K562 (cell line): ENCODE data around the gene TPK1. TPM values are rescaled to one million over a fixed set of nuclear protein-coding genes. Genes with fewer than 3 reads are reported as not detected.

Experiments
- ATAC-seq: fragments of 200-7000 bp; cut with Tn5 transposase; 3 replicates; pipeline ENCODE4 v1.9.1; 2020; ENCODE audit warnings: moderate library complexity
- BruUV-seq: library from RNA; stranded (reverse); fragments of 400-500 nt; replicated peaks from 2 replicates; lab custom pipeline; 2021; lab: Mats Ljungman, UMichigan
- CTCF ChIA-PET: fragments of 300-600 bp; formaldehyde crosslinking; extraction: SDS; loops from one replicate; lab custom pipeline; 2021; ENCODE audit warnings: low intra/inter-chr PET ratio; lab: Yijun Ruan, JAX
- POLR2A ChIA-PET: fragments of 300-600, 350-650 bp; sonication (Branson Sonifier 250); formaldehyde crosslinking; extraction: SDS; loops from one replicate; lab custom pipeline; 2021; ENCODE audit warnings: antibody characterized with exemption, inconsistent platforms; lab: Yijun Ruan, JAX
- DNase-seq, 4 experiments: peaks; one replicate each; pipeline versions ENCODE4 v3.0.0 to v3.0.0-alpha.2; 2011 to 2018; ENCODE audit warnings: low spot score in 3 of 4, mixed read lengths in 3 of 4; ENCODE audit errors: extremely low read depth in 1 of 4
- FAIRE-seq: peaks from 2 replicates; lab custom pipeline; 2011; peaks lifted over from hg19 to GRCh38; lab: Jason Lieb, UNC
- H2AFZ ChIP-seq: 2 replicates; pipeline ENCODE4 v1.6.0; 2011; ENCODE audit warnings: low read depth, low read length, control low read depth, inconsistent platforms
- H3K27ac ChIP-seq: fragments of 200-600 bp; 3 replicates; pipeline ENCODE4 v1.8.0; 2011; ENCODE audit warnings: low read depth, mild to moderate bottlenecking, control low read depth, inconsistent platforms, low read length, moderate library complexity, mixed read lengths; ENCODE audit errors: extremely low read depth
- H3K27me3 ChIP-seq, 2 experiments: fragments of 300-600 bp in 1 of 2; 2 replicates in 1 of 2; 3 replicates in 1 of 2; pipeline versions ENCODE4 v1.6.0 to v1.8.0; 2011; ENCODE audit warnings: inconsistent platforms in 2 of 2, low read length in 2 of 2, mild to moderate bottlenecking in 1 of 2, mixed read lengths in 1 of 2, moderate library complexity in 1 of 2; ENCODE audit not compliant: control insufficient read depth in 2 of 2, insufficient read depth in 2 of 2
- H3K36me3 ChIP-seq: fragments of 300-600 bp; 3 replicates; pipeline ENCODE4 v1.8.0; 2011; ENCODE audit warnings: mild to moderate bottlenecking, low read length, inconsistent platforms; ENCODE audit not compliant: control insufficient read depth, insufficient read depth
- H3K4me1 ChIP-seq, 2 experiments: fragments of 200-600 bp in 1 of 2; replicated peaks in 1 of 2; 2 replicates in 1 of 2; 3 replicates in 1 of 2; pipeline versions ENCODE4 v1.5.1 to v1.8.0; 2011; ENCODE audit warnings: inconsistent platforms in 2 of 2, low read length in 2 of 2, mild to moderate bottlenecking in 1 of 2, mixed read lengths in 1 of 2, moderate library complexity in 1 of 2; ENCODE audit not compliant: control insufficient read depth in 2 of 2, insufficient read depth in 2 of 2
- H3K4me2 ChIP-seq: 2 replicates; pipeline ENCODE4 v1.6.1; 2011; ENCODE audit warnings: low read length, control low read depth, inconsistent platforms, mixed read lengths; ENCODE audit not compliant: insufficient read depth
- H3K4me3 ChIP-seq: fragments of 200-600 bp; sonication (generic), shearing (Covaris generic); 2 replicates; pipeline ENCODE4 v1.5.1; 2016; ENCODE audit warnings: control low read depth, inconsistent platforms
- H3K79me2 ChIP-seq: fragments of 200-600 bp; 3 replicates; pipeline ENCODE4 v1.8.0; 2011; ENCODE audit warnings: low read length, inconsistent platforms; ENCODE audit not compliant: control insufficient read depth, insufficient read depth
- H3K9ac ChIP-seq, 2 experiments: 2 replicates each; pipeline versions ENCODE4 v1.6.0 to v1.6.1; 2011; ENCODE audit warnings: low read depth in 2 of 2, low read length in 2 of 2, control low read depth in 1 of 2, inconsistent platforms in 1 of 2, mild to moderate bottlenecking in 1 of 2, mixed read lengths in 1 of 2; ENCODE audit not compliant: insufficient read depth in 1 of 2
- H3K9me1 ChIP-seq: one replicate; pipeline ENCODE4 v1.6.0; 2011; ENCODE audit warnings: inconsistent platforms, mild to moderate bottlenecking, low read length, moderate library complexity; ENCODE audit not compliant: control insufficient read depth, insufficient read depth
- H3K9me3 ChIP-seq: replicated peaks from 2 replicates; pipeline ENCODE4 v1.5.1; 2011; ENCODE audit warnings: low read depth, low read length, inconsistent platforms; ENCODE audit not compliant: control insufficient read depth, insufficient read depth
- H4K20me1 ChIP-seq: replicated peaks from 2 replicates; pipeline ENCODE4 v1.6.1; 2011; ENCODE audit warnings: low read length, inconsistent platforms, mixed read lengths; ENCODE audit not compliant: control insufficient read depth, insufficient read depth
- CCAR2 ChIP-seq: fragments of 200-400 bp; formaldehyde crosslinking; IDR thresholded peaks from 2 replicates; pipeline ENCODE4 v1.6.1; 2017; ENCODE audit warnings: mild to moderate bottlenecking, low read depth, low read length
- ELF2 ChIP-seq: fragments of 250-450 bp; sonication (Bioruptor Pico); IDR thresholded peaks from 2 replicates; pipeline ENCODE4 v1.5.0; 2021; ENCODE audit warnings: mild to moderate bottlenecking
- HLTF ChIP-seq: fragments of 450-650 bp; IDR thresholded peaks from 2 replicates; pipeline ENCODE4 v1.6.1; 2016
- HNRNPL ChIP-seq: fragments of 200-400 bp; formaldehyde crosslinking; IDR thresholded peaks from 2 replicates; pipeline ENCODE4 v1.6.1; 2017; ENCODE audit warnings: low read depth, mild to moderate bottlenecking, low read length
- ILK ChIP-seq: fragments of 450-650 bp; IDR thresholded peaks from 2 replicates; pipeline ENCODE4 v1.6.1; 2016; ENCODE audit warnings: missing genetic modification characterization, low read depth, mild to moderate bottlenecking, missing compliant biosample characterization, moderate library complexity, borderline replicate concordance
- NCOA2 ChIP-seq, 2 experiments: fragments of 450-650 bp; IDR thresholded peaks; 2 replicates each; pipeline ENCODE4 v1.6.1; 2018; ENCODE audit warnings: mild to moderate bottlenecking in 2 of 2, moderate library complexity in 1 of 2; ENCODE audit not compliant: partially characterized antibody in 2 of 2
- NUFIP1 ChIP-seq: fragments of 450-650 bp; IDR thresholded peaks from 2 replicates; pipeline ENCODE4 v1.6.1; 2018; ENCODE audit not compliant: partially characterized antibody
- RAD21 ChIP-seq, 2 experiments: fragments of 250-450 bp in 1 of 2; fragments of 450-650 bp in 1 of 2; sonication (Bioruptor Pico) in 1 of 2; formaldehyde crosslinking in 1 of 2; IDR thresholded peaks in 1 of 2; conservative IDR thresholded peaks in 1 of 2; 2 replicates each; pipeline versions ENCODE4 v1.4.0 to v1.8.0; 2020 to 2022; ENCODE audit warnings: mild to moderate bottlenecking in 2 of 2, moderate library complexity in 1 of 2
- RAD51 ChIP-seq: fragments of 450-650 bp; IDR thresholded peaks from 2 replicates; pipeline ENCODE4 v1.7.1; 2016; ENCODE audit warnings: low read depth, mild to moderate bottlenecking, borderline replicate concordance
- RBM34 ChIP-seq: fragments of 200-400 bp; formaldehyde crosslinking; IDR thresholded peaks from 2 replicates; pipeline ENCODE4 v1.6.1; 2018; ENCODE audit warnings: low read length, borderline replicate concordance; ENCODE audit not compliant: insufficient read depth
- RBM39 ChIP-seq: fragments of 200-400 bp; formaldehyde crosslinking; optimal IDR thresholded peaks from 2 replicates; pipeline ENCODE3; 2018; ENCODE audit warnings: low read depth, low read length
- ZNF75A ChIP-seq: fragments of 450-650 bp; formaldehyde crosslinking; IDR thresholded peaks from 2 replicates; pipeline ENCODE4 v1.4.0; 2020; ENCODE audit warnings: mild to moderate bottlenecking
- WGBS: fragments of 100-300 bp; shearing (Covaris generic); methylation state at CpG from one replicate; pipeline ENCODE4 v1.1.6; 2016; ENCODE audit warnings: low coverage, mixed read lengths; ENCODE audit not compliant: insufficient coverage; ENCODE audit errors: missing lambda C conversion rate; 5-methylcytosine and 5-hydroxymethylcytosine counted together
- in situ Hi-C: fragments of 300-500 bp; cut with MboI; formaldehyde crosslinking; loops from 4 replicates; pipeline ENCODE4 v1.15.0; 2018; ENCODE audit warnings: inconsistent platforms, mixed read lengths
- intact Hi-C: fragments of 100-400 bp; cut with micrococcal nuclease; formaldehyde crosslinking; loops from 2 replicates; pipeline ENCODE4 v1.14.2; 2022
- polyA plus RNA-seq, 8 experiments: library from polyadenylated mRNA; depleted of rRNA in 4 of 8; stranded (reverse) in 5 of 8; unstranded in 3 of 8; fragments of >200 nt; fragmentation: Nextera tagmentation in 2 of 8; fragmentation: Illumina TruSeq in 1 of 8; extraction: Ambion mirVana in 2 of 8; extraction: Trizol in 1 of 8; gene quantifications; 2 replicates each; pipeline versions ENCODE4 v1.2.1 to v1.2.3, GENCODE V29; 2011 to 2014; ENCODE audit warnings: inconsistent platforms in 1 of 8, missing spikeins in 1 of 8
- total RNA-seq, 7 experiments: library from RNA; depleted of rRNA in 6 of 7; stranded (reverse); fragments of >200 nt in 6 of 7; fragmentation: Illumina TruSeq in 2 of 7; extraction: Trizol in 2 of 7; gene quantifications; 2 replicates each; pipeline versions ENCODE4 v1.2.1 to v1.2.3, GENCODE V29; 2011 to 2021; ENCODE audit warnings: low replicate concordance in 1 of 7
- TF ChIP-seq, protein P1 (sequence below): sonication (generic); formaldehyde crosslinking; IDR thresholded peaks from 2 replicates; pipeline ENCODE4 v1.8.1; 2023; ENCODE audit warnings: mild to moderate bottlenecking, missing genetic modification reagents, moderate library complexity
- TF ChIP-seq, protein P2 (sequence below): fragments of 450-650 bp; IDR thresholded peaks from 2 replicates; pipeline ENCODE4 v1.6.1; 2014; ENCODE audit warnings: low read depth, mild to moderate bottlenecking, moderate library complexity, borderline replicate concordance
- TF ChIP-seq, protein P3 (sequence below): fragments of 450-650 bp; IDR thresholded peaks from 2 replicates; pipeline ENCODE4 v1.6.1; 2016; ENCODE audit warnings: low read depth, mild to moderate bottlenecking, moderate library complexity
- TF ChIP-seq, protein P4 (sequence below): fragments of 450-650 bp; formaldehyde crosslinking; IDR thresholded peaks from 2 replicates; pipeline ENCODE4 v1.4.0; 2022; ENCODE audit warnings: missing genetic modification characterization

TPK1 gene
- total and polyA plus RNA-seq, 9 of the 15 experiments (the other 6 are each of a cell fraction or from before 2014, with no cell fraction given): 5.1 to 16.2 (median 9.2) TPM

DNA sequence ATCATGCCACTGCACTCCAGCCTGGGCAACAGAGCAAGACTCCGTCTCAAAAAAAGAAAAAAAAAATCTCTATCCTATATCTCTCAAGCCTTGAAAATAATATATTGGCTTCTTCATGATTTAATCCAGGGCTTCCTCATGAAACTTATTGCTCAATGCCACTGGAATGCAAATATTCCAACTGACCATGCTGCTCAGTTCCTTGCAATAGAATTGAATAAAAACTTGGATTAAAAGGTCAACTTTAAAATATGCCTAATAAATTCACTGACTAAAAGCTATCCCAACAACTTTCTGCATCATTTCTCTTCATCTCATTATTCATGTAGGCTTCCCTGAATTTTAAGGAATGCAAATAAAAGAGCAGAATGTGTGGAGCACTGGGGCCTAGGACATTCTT lies 390.3 kb downstream of the TPK1 start:
- intact Hi-C loops (no loop called here), in situ Hi-C loops (no loop called here)
- no peak for TF ChIP-seq HLTF
- TF ChIP-seq NCOA2 (IDR thresholded peaks at IDR 0.05; ENCODE audit: partially characterized antibody in 2 of 2): no peak
- TF ChIP-seq ILK: no peak
- TF ChIP-seq, protein P1, sequence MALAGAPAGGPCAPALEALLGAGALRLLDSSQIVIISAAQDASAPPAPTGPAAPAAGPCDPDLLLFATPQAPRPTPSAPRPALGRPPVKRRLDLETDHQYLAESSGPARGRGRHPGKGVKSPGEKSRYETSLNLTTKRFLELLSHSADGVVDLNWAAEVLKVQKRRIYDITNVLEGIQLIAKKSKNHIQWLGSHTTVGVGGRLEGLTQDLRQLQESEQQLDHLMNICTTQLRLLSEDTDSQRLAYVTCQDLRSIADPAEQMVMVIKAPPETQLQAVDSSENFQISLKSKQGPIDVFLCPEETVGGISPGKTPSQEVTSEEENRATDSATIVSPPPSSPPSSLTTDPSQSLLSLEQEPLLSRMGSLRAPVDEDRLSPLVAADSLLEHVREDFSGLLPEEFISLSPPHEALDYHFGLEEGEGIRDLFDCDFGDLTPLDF (CRISPR knock-in tag): no peak
- TF ChIP-seq, protein P2, sequence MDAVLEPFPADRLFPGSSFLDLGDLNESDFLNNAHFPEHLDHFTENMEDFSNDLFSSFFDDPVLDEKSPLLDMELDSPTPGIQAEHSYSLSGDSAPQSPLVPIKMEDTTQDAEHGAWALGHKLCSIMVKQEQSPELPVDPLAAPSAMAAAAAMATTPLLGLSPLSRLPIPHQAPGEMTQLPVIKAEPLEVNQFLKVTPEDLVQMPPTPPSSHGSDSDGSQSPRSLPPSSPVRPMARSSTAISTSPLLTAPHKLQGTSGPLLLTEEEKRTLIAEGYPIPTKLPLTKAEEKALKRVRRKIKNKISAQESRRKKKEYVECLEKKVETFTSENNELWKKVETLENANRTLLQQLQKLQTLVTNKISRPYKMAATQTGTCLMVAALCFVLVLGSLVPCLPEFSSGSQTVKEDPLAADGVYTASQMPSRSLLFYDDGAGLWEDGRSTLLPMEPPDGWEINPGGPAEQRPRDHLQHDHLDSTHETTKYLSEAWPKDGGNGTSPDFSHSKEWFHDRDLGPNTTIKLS: no peak
- TF ChIP-seq ELF2 (CRISPR knock-in tag): no peak
- TF ChIP-seq RBM39: no peak
- no peak for TF ChIP-seq RAD51
- TF ChIP-seq CCAR2: no peak
- TF ChIP-seq NUFIP1: no peak
- TF ChIP-seq, protein P3, sequence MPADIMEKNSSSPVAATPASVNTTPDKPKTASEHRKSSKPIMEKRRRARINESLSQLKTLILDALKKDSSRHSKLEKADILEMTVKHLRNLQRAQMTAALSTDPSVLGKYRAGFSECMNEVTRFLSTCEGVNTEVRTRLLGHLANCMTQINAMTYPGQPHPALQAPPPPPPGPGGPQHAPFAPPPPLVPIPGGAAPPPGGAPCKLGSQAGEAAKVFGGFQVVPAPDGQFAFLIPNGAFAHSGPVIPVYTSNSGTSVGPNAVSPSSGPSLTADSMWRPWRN: no peak
- TF ChIP-seq, protein P4, sequence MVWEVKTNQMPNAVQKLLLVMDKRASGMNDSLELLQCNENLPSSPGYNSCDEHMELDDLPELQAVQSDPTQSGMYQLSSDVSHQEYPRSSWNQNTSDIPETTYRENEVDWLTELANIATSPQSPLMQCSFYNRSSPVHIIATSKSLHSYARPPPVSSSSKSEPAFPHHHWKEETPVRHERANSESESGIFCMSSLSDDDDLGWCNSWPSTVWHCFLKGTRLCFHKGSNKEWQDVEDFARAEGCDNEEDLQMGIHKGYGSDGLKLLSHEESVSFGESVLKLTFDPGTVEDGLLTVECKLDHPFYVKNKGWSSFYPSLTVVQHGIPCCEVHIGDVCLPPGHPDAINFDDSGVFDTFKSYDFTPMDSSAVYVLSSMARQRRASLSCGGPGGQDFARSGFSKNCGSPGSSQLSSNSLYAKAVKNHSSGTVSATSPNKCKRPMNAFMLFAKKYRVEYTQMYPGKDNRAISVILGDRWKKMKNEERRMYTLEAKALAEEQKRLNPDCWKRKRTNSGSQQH (CRISPR knock-in tag): no peak
- TF ChIP-seq RAD21 (CRISPR knock-in tag; conservative IDR thresholded peaks at IDR 0.05 in 1 of 2, IDR thresholded peaks at IDR 0.05 in 1 of 2): no peak
- TF ChIP-seq RBM34: no peak
- TF ChIP-seq ZNF75A (CRISPR knock-in tag): no peak
- no peak for TF ChIP-seq HNRNPL
- CTCF ChIA-PET: no interaction called here
- no peak for FAIRE-seq
- no peaks in the 10 kb centered on the region for H3K27me3 ChIP-seq
- H3K9me3 ChIP-seq: no peaks in the 10 kb centered on the region
- H3K36me3 ChIP-seq: no peaks in the 10 kb centered on the region
- POLR2A ChIA-PET: no interaction called here
- H3K9me1 ChIP-seq: no peaks in the 10 kb centered on the region
- no peak overlapping the region for H3K4me3 ChIP-seq
- ATAC-seq: no peak
- no peaks in the 10 kb centered on the region for H3K4me1 ChIP-seq
- H4K20me1 ChIP-seq: no peaks in the 10 kb centered on the region
- H3K4me2 ChIP-seq: no peak overlapping the region
- no peak overlapping the region for H3K27ac ChIP-seq
- BruUV-seq: no TSS peak
- WGBS: 6% methylated on average over 1 of the region's 1 CpG
- no peak for DNase-seq
- no peaks in the 10 kb centered on the region for H3K79me2 ChIP-seq
- H2AFZ ChIP-seq: no peak overlapping the region
- no peak overlapping the region for H3K9ac ChIP-seq
